Endothelial cell of umbilical vein (primary cell): ENCODE measurements around the gene SNRPF. TPM values are rescaled to one million over a fixed set of nuclear protein-coding genes. Genes with fewer than 3 reads are reported as not detected.

Experiments used
- BruUV-seq: library from RNA; stranded (reverse); fragments of 400-500 nt; replicated peaks from 2 replicates; lab custom pipeline; 2021; lab: Mats Ljungman, UMichigan
- CTCF ChIA-PET: fragments of 300-600, 350-600 bp; sonication (Branson Sonifier 250); formaldehyde crosslinking; loops from one replicate; lab custom pipeline; 2021; ENCODE audit warnings: antibody characterized with exemption, inconsistent platforms; lab: Charles Lee
- POLR2A ChIA-PET: fragments of 300-600, 350-600 bp; sonication (Branson Sonifier 250); formaldehyde crosslinking; loops from one replicate; lab custom pipeline; 2021; ENCODE audit warnings: antibody characterized with exemption, inconsistent platforms; lab: Charles Lee
- DNase-seq: peaks from one replicate; pipeline ENCODE4 v3.0.0-alpha.2; 2011; ENCODE audit warnings: low read depth, low spot score
- FAIRE-seq: peaks from 2 replicates; lab custom pipeline; 2011; peaks lifted over from hg19 to GRCh38; lab: Jason Lieb, UNC
- H2AFZ ChIP-seq: 2 replicates; pipeline ENCODE4 v1.6.0; 2012; ENCODE audit warnings: low read depth, low read length, control low read depth, inconsistent platforms
- H3K27ac ChIP-seq: 2 replicates; pipeline ENCODE4 v1.5.1; 2011; ENCODE audit warnings: low read depth, mild to moderate bottlenecking, control low read depth, low read length, moderate library complexity; ENCODE audit not compliant: insufficient read depth
- H3K27me3 ChIP-seq, 2 experiments: 2 replicates each; pipeline versions ENCODE4 v1.6.0 to v1.6.1; 2011; ENCODE audit warnings: low read length in 2 of 2, mixed read lengths in 1 of 2; ENCODE audit not compliant: control insufficient read depth in 2 of 2, insufficient read depth in 2 of 2
- H3K36me3 ChIP-seq, 2 experiments: 2 replicates in 1 of 2; 3 replicates in 1 of 2; pipeline ENCODE4 v1.5.1; 2011; ENCODE audit warnings: low read length in 2 of 2, mild to moderate bottlenecking in 1 of 2, moderate library complexity in 1 of 2; ENCODE audit not compliant: control insufficient read depth in 2 of 2, insufficient read depth in 2 of 2; ENCODE audit errors: extremely low read depth in 1 of 2
- H3K4me1 ChIP-seq: 3 replicates; pipeline ENCODE4 v1.5.1; 2011; ENCODE audit warnings: mild to moderate bottlenecking, low read length; ENCODE audit not compliant: control insufficient read depth, insufficient read depth; ENCODE audit errors: extremely low read depth
- H3K4me2 ChIP-seq: 2 replicates; pipeline ENCODE4 v1.6.1; 2011; ENCODE audit warnings: low read length, control low read depth, mixed read lengths; ENCODE audit not compliant: insufficient read depth
- H3K4me3 ChIP-seq, 3 experiments: fragments of 200-600 bp in 1 of 3; sonication (generic), shearing (Covaris generic) in 1 of 3; replicated peaks in 1 of 3; 2 replicates each; pipeline ENCODE4 v1.5.1; 2011 to 2016; ENCODE audit warnings: control low read depth in 3 of 3, low read length in 3 of 3, mild to moderate bottlenecking in 2 of 3, inconsistent platforms in 1 of 3, low read depth in 1 of 3, moderate library complexity in 1 of 3; ENCODE audit not compliant: insufficient read depth in 1 of 3
- H3K79me2 ChIP-seq: 2 replicates; pipeline ENCODE4 v1.6.0; 2012; ENCODE audit warnings: low read length, inconsistent platforms; ENCODE audit not compliant: control insufficient read depth, insufficient read depth
- H3K9ac ChIP-seq: replicated peaks from 2 replicates; pipeline ENCODE3; 2011; ENCODE audit warnings: low read length, control low read depth; ENCODE audit not compliant: insufficient read depth; ENCODE audit errors: extremely low read depth
- H3K9me1 ChIP-seq: replicated peaks from 3 replicates; pipeline ENCODE4 v1.6.0; 2011; ENCODE audit warnings: mild to moderate bottlenecking, low read length; ENCODE audit not compliant: control insufficient read depth, insufficient read depth; ENCODE audit errors: extremely low read depth
- H3K9me3 ChIP-seq: replicated peaks from 2 replicates; pipeline ENCODE4 v1.5.1; 2012; ENCODE audit warnings: low read length, inconsistent platforms; ENCODE audit not compliant: control insufficient read depth, insufficient read depth
- H4K20me1 ChIP-seq: replicated peaks from 2 replicates; pipeline ENCODE3; 2011; ENCODE audit warnings: mild to moderate bottlenecking, low read length; ENCODE audit not compliant: control insufficient read depth, insufficient read depth; ENCODE audit errors: extremely low read depth
- EZH2 ChIP-seq: IDR thresholded peaks from 2 replicates; pipeline ENCODE4 v1.6.1; 2012; ENCODE audit warnings: borderline replicate concordance, low read depth, mild to moderate bottlenecking, moderate library complexity, low read length, inconsistent platforms; ENCODE audit not compliant: severe bottlenecking
- FOS ChIP-seq: IDR thresholded peaks from 2 replicates; pipeline ENCODE4 v1.6.1; 2011; ENCODE audit warnings: mild to moderate bottlenecking, low read length, moderate library complexity, borderline replicate concordance; ENCODE audit not compliant: insufficient read depth
- GATA2 ChIP-seq: IDR thresholded peaks from 2 replicates; pipeline ENCODE4 v1.7.0; 2011; ENCODE audit warnings: low read depth, mild to moderate bottlenecking, moderate library complexity, mixed read lengths, low read length; ENCODE audit not compliant: insufficient read length, insufficient read depth
- JUN ChIP-seq: IDR thresholded peaks from 2 replicates; pipeline ENCODE4 v1.6.1; 2011; ENCODE audit warnings: borderline replicate concordance, low read depth; ENCODE audit not compliant: insufficient read length, insufficient read depth
- MYC ChIP-seq: IDR thresholded peaks from one replicate; pipeline ENCODE4 v1.6.1; 2011; ENCODE audit warnings: mild to moderate bottlenecking, low read depth, low read length
- POLR2A ChIP-seq: IDR thresholded peaks from 2 replicates; pipeline ENCODE4 v1.6.1; 2012; ENCODE audit warnings: low read depth, mild to moderate bottlenecking, control low read depth, low read length
- POLR2AphosphoS5 ChIP-seq: IDR thresholded peaks from 2 replicates; pipeline ENCODE4 v1.6.1; 2012; ENCODE audit warnings: low read depth, mild to moderate bottlenecking, control low read depth, low read length, moderate library complexity; ENCODE audit not compliant: insufficient read depth
- dilution Hi-C: fragments of 300-500 bp; cut with MboI; formaldehyde crosslinking; loops from one replicate; pipeline ENCODE4 v1.15.0; 2019; ENCODE audit warnings: low sequenced_read_pairs; ENCODE audit not compliant: extremely low pct_ligation_motif_present
- intact Hi-C: fragments of 100-400 bp; cut with micrococcal nuclease; formaldehyde crosslinking; loops from one replicate; pipeline ENCODE4 v1.10.0; 2022
- polyA plus RNA-seq, 4 experiments: library from polyadenylated mRNA; depleted of rRNA in 3 of 4; stranded (reverse) in 3 of 4; unstranded in 1 of 4; fragments of >200 nt; gene quantifications; 2 replicates each; pipeline versions ENCODE4 v1.2.1 to v1.2.3, GENCODE V29; 2011 to 2012; ENCODE audit warnings: missing spikeins in 1 of 4
- total RNA-seq: library from RNA; stranded (reverse); gene quantifications from 2 replicates; pipeline ENCODE4 v1.2.3, GENCODE V29; 2021
- TF ChIP-seq, protein P1 (sequence below), 2 donors: IDR thresholded peaks; 1 replicate in 1 of 2; 2 replicates in 1 of 2; pipeline ENCODE4 v1.5.1; 2011; ENCODE audit warnings: low read length in 2 of 2, mild to moderate bottlenecking in 2 of 2, moderate library complexity in 2 of 2, control low read depth in 1 of 2, inconsistent platforms in 1 of 2, low read depth in 1 of 2; ENCODE audit not compliant: insufficient read depth in 1 of 2; ENCODE audit errors: extremely low read depth in 1 of 2
- TF ChIP-seq, protein P2 (sequence below): IDR thresholded peaks from 2 replicates; pipeline ENCODE4 v1.6.1; 2011; ENCODE audit not compliant: insufficient read depth, insufficient read length

Gene SNRPF
- total and polyA plus RNA-seq, 2 donors (not counting 3 experiments of a cell fraction or from before 2014, with no cell fraction given), result 17.1 to 36.6 TPM

DNA sequence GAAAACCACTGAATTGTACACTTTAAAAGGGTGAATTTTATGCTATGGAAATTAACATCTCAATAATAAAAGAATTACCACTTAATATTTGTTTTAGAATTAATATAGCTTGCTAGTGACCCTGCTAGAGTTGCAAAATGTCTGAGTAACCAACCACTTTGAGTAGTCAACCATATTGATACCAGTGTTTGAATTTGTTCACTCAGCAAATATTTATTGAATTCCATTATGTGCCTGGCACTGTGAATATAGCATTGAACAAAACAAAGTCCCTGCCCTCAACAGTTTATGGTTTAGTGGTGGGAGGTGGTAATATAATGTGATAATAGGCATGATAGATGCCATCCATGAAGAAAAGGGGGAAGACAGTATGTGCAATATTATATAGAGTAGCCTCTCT lies 4.6 kb downstream of the SNRPF start:
- BruUV-seq, result no TSS peak
- no peaks in the 10 kb centered on the region for H4K20me1 ChIP-seq
- no peaks in the 10 kb centered on the region for H3K9me3 ChIP-seq
- peaks cover 2 to 10% of the 10 kb centered on the region in 2 experiments for H3K36me3 ChIP-seq
- peaks cover 49% of the 10 kb centered on the region for H3K79me2 ChIP-seq
- POLR2A ChIA-PET, result no interaction called here
- no peak overlapping the region for H3K4me2 ChIP-seq
- no peak for TF ChIP-seq JUN
- TF ChIP-seq, protein P1, sequence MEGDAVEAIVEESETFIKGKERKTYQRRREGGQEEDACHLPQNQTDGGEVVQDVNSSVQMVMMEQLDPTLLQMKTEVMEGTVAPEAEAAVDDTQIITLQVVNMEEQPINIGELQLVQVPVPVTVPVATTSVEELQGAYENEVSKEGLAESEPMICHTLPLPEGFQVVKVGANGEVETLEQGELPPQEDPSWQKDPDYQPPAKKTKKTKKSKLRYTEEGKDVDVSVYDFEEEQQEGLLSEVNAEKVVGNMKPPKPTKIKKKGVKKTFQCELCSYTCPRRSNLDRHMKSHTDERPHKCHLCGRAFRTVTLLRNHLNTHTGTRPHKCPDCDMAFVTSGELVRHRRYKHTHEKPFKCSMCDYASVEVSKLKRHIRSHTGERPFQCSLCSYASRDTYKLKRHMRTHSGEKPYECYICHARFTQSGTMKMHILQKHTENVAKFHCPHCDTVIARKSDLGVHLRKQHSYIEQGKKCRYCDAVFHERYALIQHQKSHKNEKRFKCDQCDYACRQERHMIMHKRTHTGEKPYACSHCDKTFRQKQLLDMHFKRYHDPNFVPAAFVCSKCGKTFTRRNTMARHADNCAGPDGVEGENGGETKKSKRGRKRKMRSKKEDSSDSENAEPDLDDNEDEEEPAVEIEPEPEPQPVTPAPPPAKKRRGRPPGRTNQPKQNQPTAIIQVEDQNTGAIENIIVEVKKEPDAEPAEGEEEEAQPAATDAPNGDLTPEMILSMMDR (IDR thresholded peaks at IDR 0.05; ENCODE audit: extremely low read depth in 1 of 2, insufficient read depth in 1 of 2, low read depth in 1 of 2, low read length in 2 of 2), result no peak
- no peak for TF ChIP-seq FOS
- TF ChIP-seq, protein P2, sequence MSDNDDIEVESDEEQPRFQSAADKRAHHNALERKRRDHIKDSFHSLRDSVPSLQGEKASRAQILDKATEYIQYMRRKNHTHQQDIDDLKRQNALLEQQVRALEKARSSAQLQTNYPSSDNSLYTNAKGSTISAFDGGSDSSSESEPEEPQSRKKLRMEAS, result no peak
- TF ChIP-seq POLR2AphosphoS5, result no peak
- no peak for TF ChIP-seq EZH2
- TF ChIP-seq MYC, result no peak
- no peak for TF ChIP-seq POLR2A
- no peak for TF ChIP-seq GATA2
- FAIRE-seq (no peak), DNase-seq (no peak)
- dilution Hi-C loops (no loop called here), intact Hi-C loops (no loop called here)
- no peak overlapping the region for H3K27ac ChIP-seq
- H3K4me1 ChIP-seq, result peaks cover 10% of the 10 kb centered on the region
- H3K9ac ChIP-seq, result no peak overlapping the region
- H3K9me1 ChIP-seq, result no peaks in the 10 kb centered on the region
- no peaks in the 10 kb centered on the region for H3K27me3 ChIP-seq
- no peak overlapping the region for H2AFZ ChIP-seq
- no peak overlapping the region for H3K4me3 ChIP-seq
- CTCF ChIA-PET, result no interaction called here
